ENCODE results near the gene LSM4.

The LSM4 gene

DNA sequence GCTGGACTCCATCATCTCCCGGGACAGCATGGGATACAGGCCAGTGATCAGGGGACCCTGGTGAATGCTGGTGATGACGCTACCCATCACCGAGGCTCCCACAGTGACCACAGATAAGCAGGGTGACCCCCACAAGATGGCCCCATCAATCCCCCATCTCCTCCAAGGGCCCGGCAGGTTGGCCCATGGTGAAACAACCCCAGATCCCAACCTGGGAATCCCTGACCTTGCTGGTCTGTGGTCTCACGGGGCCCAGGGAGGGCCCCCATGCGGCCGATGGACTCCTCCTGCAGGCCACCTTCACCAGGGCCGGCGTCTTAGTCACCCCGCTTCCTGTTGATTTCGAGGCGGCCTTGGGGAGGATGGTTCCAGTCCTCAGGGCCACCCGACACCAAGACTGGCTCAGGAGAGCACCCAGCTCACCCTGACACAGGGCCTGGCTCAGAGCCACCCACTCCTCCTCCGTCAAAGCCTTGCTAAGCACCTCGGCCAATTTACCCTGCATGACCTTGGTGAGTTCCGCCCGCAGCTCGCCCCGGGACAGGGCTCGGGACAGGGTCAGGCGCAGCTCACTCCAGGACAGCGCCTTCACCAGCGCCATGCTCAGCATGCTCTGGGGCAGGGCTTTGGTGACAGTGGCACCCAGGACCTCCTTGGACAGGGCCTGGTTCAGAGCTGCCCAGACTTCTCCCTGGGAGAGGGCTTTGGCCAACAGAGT, 58.6 kb downstream of the LSM4 start:
- ChIA-PET POLR2A (no interaction called here), CTCF (interaction anchor here (0.7 to 0.8 kb wide), 2 partner anchors 125 to 201 kb away, joined by 3 to 4 read pairs; no protein-coding TSS in a partner anchor)
- Histone ChIP-seq H3K36me3 (ENCODE audit: control insufficient read depth in 2 of 2, insufficient read depth in 1 of 2, low read length in 2 of 2) (no peaks in the 10 kb centered on the region), H3K9me3 (ENCODE audit: control insufficient read depth, insufficient read depth, low read depth, low read length) (no peaks in the 10 kb centered on the region), H3K27ac (ENCODE audit: extremely low read depth, low read depth, low read length) (no peak overlapping the region), H3K4me3 (ENCODE audit: low read depth, low read length) (no peak overlapping the region), H3K4me1 (ENCODE audit: control insufficient read depth, insufficient read depth, low read length) (no peaks in the 10 kb centered on the region)
- TF ChIP-seq RBAK (tag by site-specific recombination; IDR thresholded peaks at IDR 0.05), result no peak
- no peak for TF ChIP-seq ZNF169 (tag by site-specific recombination; IDR thresholded peaks at IDR 0.05)
- no peak for TF ChIP-seq GLI4 (tag by site-specific recombination; IDR thresholded peaks at IDR 0.05)
- no peak for TF ChIP-seq ZNF292 (tag by site-specific recombination; IDR thresholded peaks at IDR 0.05; ENCODE audit: borderline replicate concordance, low read depth)
- TF ChIP-seq, protein P1, sequence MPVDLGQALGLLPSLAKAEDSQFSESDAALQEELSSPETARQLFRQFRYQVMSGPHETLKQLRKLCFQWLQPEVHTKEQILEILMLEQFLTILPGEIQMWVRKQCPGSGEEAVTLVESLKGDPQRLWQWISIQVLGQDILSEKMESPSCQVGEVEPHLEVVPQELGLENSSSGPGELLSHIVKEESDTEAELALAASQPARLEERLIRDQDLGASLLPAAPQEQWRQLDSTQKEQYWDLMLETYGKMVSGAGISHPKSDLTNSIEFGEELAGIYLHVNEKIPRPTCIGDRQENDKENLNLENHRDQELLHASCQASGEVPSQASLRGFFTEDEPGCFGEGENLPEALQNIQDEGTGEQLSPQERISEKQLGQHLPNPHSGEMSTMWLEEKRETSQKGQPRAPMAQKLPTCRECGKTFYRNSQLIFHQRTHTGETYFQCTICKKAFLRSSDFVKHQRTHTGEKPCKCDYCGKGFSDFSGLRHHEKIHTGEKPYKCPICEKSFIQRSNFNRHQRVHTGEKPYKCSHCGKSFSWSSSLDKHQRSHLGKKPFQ (tag by site-specific recombination; IDR thresholded peaks at IDR 0.05), result no peak
- TF ChIP-seq KLF1 (tag by site-specific recombination; IDR thresholded peaks at IDR 0.05), result no peak
- TF ChIP-seq, protein P2, sequence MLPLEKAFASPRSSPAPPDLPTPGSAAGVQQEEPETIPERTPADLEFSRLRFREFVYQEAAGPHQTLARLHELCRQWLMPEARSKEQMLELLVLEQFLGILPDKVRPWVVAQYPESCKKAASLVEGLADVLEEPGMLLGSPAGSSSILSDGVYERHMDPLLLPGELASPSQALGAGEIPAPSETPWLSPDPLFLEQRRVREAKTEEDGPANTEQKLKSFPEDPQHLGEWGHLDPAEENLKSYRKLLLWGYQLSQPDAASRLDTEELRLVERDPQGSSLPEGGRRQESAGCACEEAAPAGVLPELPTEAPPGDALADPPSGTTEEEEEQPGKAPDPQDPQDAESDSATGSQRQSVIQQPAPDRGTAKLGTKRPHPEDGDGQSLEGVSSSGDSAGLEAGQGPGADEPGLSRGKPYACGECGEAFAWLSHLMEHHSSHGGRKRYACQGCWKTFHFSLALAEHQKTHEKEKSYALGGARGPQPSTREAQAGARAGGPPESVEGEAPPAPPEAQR (tag by site-specific recombination; IDR thresholded peaks at IDR 0.05), result no peak
- TF ChIP-seq, protein P3, sequence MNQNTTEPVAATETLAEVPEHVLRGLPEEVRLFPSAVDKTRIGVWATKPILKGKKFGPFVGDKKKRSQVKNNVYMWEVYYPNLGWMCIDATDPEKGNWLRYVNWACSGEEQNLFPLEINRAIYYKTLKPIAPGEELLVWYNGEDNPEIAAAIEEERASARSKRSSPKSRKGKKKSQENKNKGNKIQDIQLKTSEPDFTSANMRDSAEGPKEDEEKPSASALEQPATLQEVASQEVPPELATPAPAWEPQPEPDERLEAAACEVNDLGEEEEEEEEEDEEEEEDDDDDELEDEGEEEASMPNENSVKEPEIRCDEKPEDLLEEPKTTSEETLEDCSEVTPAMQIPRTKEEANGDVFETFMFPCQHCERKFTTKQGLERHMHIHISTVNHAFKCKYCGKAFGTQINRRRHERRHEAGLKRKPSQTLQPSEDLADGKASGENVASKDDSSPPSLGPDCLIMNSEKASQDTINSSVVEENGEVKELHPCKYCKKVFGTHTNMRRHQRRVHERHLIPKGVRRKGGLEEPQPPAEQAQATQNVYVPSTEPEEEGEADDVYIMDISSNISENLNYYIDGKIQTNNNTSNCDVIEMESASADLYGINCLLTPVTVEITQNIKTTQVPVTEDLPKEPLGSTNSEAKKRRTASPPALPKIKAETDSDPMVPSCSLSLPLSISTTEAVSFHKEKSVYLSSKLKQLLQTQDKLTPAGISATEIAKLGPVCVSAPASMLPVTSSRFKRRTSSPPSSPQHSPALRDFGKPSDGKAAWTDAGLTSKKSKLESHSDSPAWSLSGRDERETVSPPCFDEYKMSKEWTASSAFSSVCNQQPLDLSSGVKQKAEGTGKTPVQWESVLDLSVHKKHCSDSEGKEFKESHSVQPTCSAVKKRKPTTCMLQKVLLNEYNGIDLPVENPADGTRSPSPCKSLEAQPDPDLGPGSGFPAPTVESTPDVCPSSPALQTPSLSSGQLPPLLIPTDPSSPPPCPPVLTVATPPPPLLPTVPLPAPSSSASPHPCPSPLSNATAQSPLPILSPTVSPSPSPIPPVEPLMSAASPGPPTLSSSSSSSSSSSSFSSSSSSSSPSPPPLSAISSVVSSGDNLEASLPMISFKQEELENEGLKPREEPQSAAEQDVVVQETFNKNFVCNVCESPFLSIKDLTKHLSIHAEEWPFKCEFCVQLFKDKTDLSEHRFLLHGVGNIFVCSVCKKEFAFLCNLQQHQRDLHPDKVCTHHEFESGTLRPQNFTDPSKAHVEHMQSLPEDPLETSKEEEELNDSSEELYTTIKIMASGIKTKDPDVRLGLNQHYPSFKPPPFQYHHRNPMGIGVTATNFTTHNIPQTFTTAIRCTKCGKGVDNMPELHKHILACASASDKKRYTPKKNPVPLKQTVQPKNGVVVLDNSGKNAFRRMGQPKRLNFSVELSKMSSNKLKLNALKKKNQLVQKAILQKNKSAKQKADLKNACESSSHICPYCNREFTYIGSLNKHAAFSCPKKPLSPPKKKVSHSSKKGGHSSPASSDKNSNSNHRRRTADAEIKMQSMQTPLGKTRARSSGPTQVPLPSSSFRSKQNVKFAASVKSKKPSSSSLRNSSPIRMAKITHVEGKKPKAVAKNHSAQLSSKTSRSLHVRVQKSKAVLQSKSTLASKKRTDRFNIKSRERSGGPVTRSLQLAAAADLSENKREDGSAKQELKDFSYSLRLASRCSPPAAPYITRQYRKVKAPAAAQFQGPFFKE (tag by site-specific recombination; IDR thresholded peaks at IDR 0.05; ENCODE audit: borderline replicate concordance), result no peak
- no peak for TF ChIP-seq ZNF610 (tag by site-specific recombination; IDR thresholded peaks at IDR 0.05; ENCODE audit: borderline replicate concordance)
- no peak for TF ChIP-seq SCRT1 (tag by site-specific recombination; IDR thresholded peaks at IDR 0.05; ENCODE audit: borderline replicate concordance)
- no peak for TF ChIP-seq ZBTB21 (tag by site-specific recombination; IDR thresholded peaks at IDR 0.05)
- TF ChIP-seq, protein P4, sequence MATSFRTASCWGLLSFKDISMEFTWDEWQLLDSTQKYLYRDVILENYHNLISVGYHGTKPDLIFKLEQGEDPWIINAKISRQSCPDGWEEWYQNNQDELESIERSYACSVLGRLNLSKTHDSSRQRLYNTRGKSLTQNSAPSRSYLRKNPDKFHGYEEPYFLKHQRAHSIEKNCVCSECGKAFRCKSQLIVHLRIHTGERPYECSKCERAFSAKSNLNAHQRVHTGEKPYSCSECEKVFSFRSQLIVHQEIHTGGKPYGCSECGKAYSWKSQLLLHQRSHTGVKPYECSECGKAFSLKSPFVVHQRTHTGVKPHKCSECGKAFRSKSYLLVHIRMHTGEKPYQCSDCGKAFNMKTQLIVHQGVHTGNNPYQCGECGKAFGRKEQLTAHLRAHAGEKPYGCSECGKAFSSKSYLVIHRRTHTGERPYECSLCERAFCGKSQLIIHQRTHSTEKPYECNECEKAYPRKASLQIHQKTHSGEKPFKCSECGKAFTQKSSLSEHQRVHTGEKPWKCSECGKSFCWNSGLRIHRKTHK (tag by site-specific recombination; IDR thresholded peaks at IDR 0.05), result no peak
- TF ChIP-seq ZEB2 (tag by site-specific recombination; IDR thresholded peaks at IDR 0.05), result no peak
- no peak for TF ChIP-seq ZNF202 (tag by site-specific recombination; IDR thresholded peaks at IDR 0.05; ENCODE audit: borderline replicate concordance)
- no peak for TF ChIP-seq ZNF626 (tag by site-specific recombination; IDR thresholded peaks at IDR 0.05)
- no peak for TF ChIP-seq FEZF1 (tag by site-specific recombination; IDR thresholded peaks at IDR 0.05)
- TF ChIP-seq SCRT2 (tag by site-specific recombination; IDR thresholded peaks at IDR 0.05), result no peak
- no peak for TF ChIP-seq ZFHX2 (tag by site-specific recombination; conservative IDR thresholded peaks at IDR 0.05)
- no peak for TF ChIP-seq ZNF416 (tag by site-specific recombination; IDR thresholded peaks at IDR 0.05)
- no peak for TF ChIP-seq ZNF324 (tag by site-specific recombination; IDR thresholded peaks at IDR 0.05)
